Activated naive CD8-positive, alpha-beta T cell treated with anti-CD3 and anti-CD28 coated beads, Interleukin-2, amount 50 U/mL, for 16 hours (primary cell): ENCODE results near the gene IRAK2.
"Not testable (repeated sequence)": the region's sequence is repeated elsewhere in the genome, so short reads cannot be mapped to it uniquely, and the experiment has no call there.

Source experiments
- DNase-seq: peaks from one replicate; pipeline ENCODE4 v3.0.0-alpha.2; 2020; ENCODE audit warnings: low read depth, low spot score

Gene IRAK2

GRCh38 chr3:10160346-10160745 is 4.4 kb upstream of the IRAK2 start:
- DNase-seq = no peak

GRCh38 chr3:10160925-10161324 is 3.8 kb upstream of the IRAK2 start:
- no peak for DNase-seq

- DNase-seq = no peak
These were observed 2.5 kb upstream of the IRAK2 start for GRCh38 chr3:10162185-10162584.

- DNase-seq = not testable (repeated sequence)
These were observed 546 bp upstream of the IRAK2 start for GRCh38 chr3:10164201-10164545.

GRCh38 chr3:10166213-10166604 is 1.5 kb downstream of the IRAK2 start:
- DNase-seq = no peak

- no peak for DNase-seq
These were observed 4.3 kb downstream of the IRAK2 start for GRCh38 chr3:10169000-10169496.

- DNase-seq = no peak
These were observed 6.3 kb downstream of the IRAK2 start for GRCh38 chr3:10170915-10171478.

- no peak for DNase-seq
These were observed 8.6 kb downstream of the IRAK2 start for GRCh38 chr3:10173095-10173925.

GRCh38 chr3:10173926-10174435 is 9.3 kb downstream of the IRAK2 start:
- no peak for DNase-seq

- not testable (repeated sequence) for DNase-seq
These were observed 10.6 kb downstream of the IRAK2 start for GRCh38 chr3:10175334-10175733.

GRCh38 chr3:10176150-10176549 is 11.4 kb downstream of the IRAK2 start:
- DNase-seq = not testable (repeated sequence)

GRCh38 chr3:10177737-10178136 is 13.0 kb downstream of the IRAK2 start:
- DNase-seq = no peak

- no peak for DNase-seq
These were observed 14.2 kb downstream of the IRAK2 start for GRCh38 chr3:10178892-10179291.

GRCh38 chr3:10180289-10180688 is 15.6 kb downstream of the IRAK2 start:
- DNase-seq = no peak

GRCh38 chr3:10180738-10181295 is 16.1 kb downstream of the IRAK2 start:
- DNase-seq = no peak

- no peak for DNase-seq
These were observed 18.2 kb downstream of the IRAK2 start for GRCh38 chr3:10182950-10183349.

- no peak for DNase-seq
These were observed 19.5 kb downstream of the IRAK2 start for GRCh38 chr3:10184250-10184649.

- no peak for DNase-seq
These were observed 21.4 kb downstream of the IRAK2 start for GRCh38 chr3:10185804-10186762.

GRCh38 chr3:10187290-10187876 is 22.7 kb downstream of the IRAK2 start:
- DNase-seq = no peak

- no peak for DNase-seq
These were observed 23.2 kb downstream of the IRAK2 start for GRCh38 chr3:10187944-10188343.
